BJ (cell line): ENCODE results near the gene TPX2. TPM values are rescaled to one million over a fixed set of nuclear protein-coding genes. Genes with fewer than 3 reads are reported as not detected.

ENCODE experiments used
- CTCF ChIA-PET: fragments of 350-600 bp; formaldehyde crosslinking; extraction: SDS; loops from one replicate; lab custom pipeline; 2021; ENCODE audit warnings: antibody characterized with exemption, inconsistent platforms; lab: Yijun Ruan, JAX
- POLR2A ChIA-PET: fragments of 300-600 bp; sonication (Branson Sonifier 250); formaldehyde crosslinking; extraction: SDS; loops from one replicate; lab custom pipeline; 2021; ENCODE audit warnings: antibody characterized with exemption; lab: Charles Lee
- DNase-seq: peaks from one replicate; pipeline ENCODE4 v3.0.0-alpha.2; 2011; ENCODE audit warnings: low read depth
- H3K27me3 ChIP-seq: 2 replicates; pipeline ENCODE4 v1.6.0; 2011; ENCODE audit warnings: low read length; ENCODE audit not compliant: control insufficient read depth, insufficient read depth
- H3K36me3 ChIP-seq: 2 replicates; pipeline ENCODE4 v1.5.1; 2011; ENCODE audit warnings: low read length; ENCODE audit not compliant: control insufficient read depth, insufficient read depth
- H3K4me3 ChIP-seq: 2 replicates; pipeline ENCODE4 v1.5.1; 2011; ENCODE audit warnings: low read depth, mild to moderate bottlenecking, control low read depth, low read length
- polyA plus RNA-seq: library from polyadenylated mRNA; depleted of rRNA; stranded (reverse); fragments of >200 nt; gene quantifications from 2 replicates; pipeline ENCODE4 v1.2.3, GENCODE V29; 2011
- TF ChIP-seq, protein P1 (sequence below): IDR thresholded peaks from 2 replicates; pipeline ENCODE4 v1.5.1; 2011; ENCODE audit warnings: low read depth, mild to moderate bottlenecking, control low read depth, inconsistent platforms, low read length, moderate library complexity; ENCODE audit not compliant: insufficient read depth

The TPX2 gene
- polyA plus RNA-seq, 1 experiment, result 29.9 TPM

- Histone ChIP-seq H3K4me3 (no peak overlapping the region), H3K36me3 (peaks cover 2% of the 10 kb centered on the region; the same call in 1 of the 2 replicates), H3K27me3 (no peaks in the 10 kb centered on the region)
- CTCF ChIA-PET, result interaction anchor here (1.1 kb wide), 1 partner anchor 49 kb away, joined by 3 read pairs; no protein-coding TSS in a partner anchor
- DNase-seq, result no peak
- TF ChIP-seq, protein P1, sequence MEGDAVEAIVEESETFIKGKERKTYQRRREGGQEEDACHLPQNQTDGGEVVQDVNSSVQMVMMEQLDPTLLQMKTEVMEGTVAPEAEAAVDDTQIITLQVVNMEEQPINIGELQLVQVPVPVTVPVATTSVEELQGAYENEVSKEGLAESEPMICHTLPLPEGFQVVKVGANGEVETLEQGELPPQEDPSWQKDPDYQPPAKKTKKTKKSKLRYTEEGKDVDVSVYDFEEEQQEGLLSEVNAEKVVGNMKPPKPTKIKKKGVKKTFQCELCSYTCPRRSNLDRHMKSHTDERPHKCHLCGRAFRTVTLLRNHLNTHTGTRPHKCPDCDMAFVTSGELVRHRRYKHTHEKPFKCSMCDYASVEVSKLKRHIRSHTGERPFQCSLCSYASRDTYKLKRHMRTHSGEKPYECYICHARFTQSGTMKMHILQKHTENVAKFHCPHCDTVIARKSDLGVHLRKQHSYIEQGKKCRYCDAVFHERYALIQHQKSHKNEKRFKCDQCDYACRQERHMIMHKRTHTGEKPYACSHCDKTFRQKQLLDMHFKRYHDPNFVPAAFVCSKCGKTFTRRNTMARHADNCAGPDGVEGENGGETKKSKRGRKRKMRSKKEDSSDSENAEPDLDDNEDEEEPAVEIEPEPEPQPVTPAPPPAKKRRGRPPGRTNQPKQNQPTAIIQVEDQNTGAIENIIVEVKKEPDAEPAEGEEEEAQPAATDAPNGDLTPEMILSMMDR, result no peak
- POLR2A ChIA-PET, result no interaction called here
These were observed 35.3 kb downstream of the TPX2 start for GRCh38 chr20:31774408-31774807.

DNA sequence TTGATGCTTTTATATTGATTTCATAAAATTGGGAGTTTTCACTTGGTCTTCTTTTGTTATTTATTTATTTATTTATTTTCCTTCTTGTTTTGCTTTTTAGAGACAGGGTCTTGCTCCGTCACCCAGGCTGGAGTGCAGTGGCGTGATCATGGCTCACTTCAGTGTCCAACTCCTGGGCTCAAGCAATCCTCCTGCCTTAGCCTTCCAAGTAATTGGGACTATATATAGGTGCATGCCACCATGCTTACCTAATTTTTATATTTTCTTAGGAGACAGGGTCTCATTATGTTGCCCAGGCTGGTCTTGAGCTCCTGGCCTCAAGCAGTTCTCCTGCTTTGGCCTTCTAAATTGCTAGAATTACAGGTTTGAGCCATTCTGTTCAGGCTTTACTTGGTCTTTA is 41.7 kb downstream of the TPX2 start:
- Histone ChIP-seq H3K4me3 (no peak overlapping the region), H3K27me3 (no peaks in the 10 kb centered on the region), H3K36me3 (peaks cover 3% of the 10 kb centered on the region)
- no peak for DNase-seq
- CTCF ChIA-PET, result no interaction called here
- TF ChIP-seq, protein P1, result no peak
- POLR2A ChIA-PET, result no interaction called here

DNA sequence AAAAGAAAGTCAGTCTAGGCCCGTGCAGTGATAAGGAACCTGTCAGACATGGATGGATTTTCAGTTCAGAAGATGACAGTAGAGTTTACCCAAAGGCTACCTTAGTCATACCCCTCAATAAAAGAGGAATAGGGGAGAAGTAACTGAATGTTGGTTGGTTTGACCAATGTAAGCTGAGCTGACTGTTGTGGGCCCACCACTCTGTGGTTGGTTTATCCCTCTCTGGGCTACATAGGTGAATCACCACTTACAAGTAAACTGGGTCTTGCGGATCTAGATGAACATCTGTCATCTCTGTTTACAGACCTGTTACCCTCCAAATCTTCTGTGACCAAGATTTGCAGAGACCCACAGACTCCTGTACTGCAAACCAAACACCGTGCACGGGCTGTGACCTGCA is 42.9 kb downstream of the TPX2 start:
- TF ChIP-seq, protein P1, result no peak
- peaks cover 4% of the 10 kb centered on the region for H3K36me3 ChIP-seq
- H3K27me3 ChIP-seq, result no peaks in the 10 kb centered on the region
- H3K4me3 ChIP-seq, result no peak overlapping the region
- ChIA-PET POLR2A (no interaction called here), CTCF (no interaction called here)
- DNase-seq, result no peak

- TF ChIP-seq, protein P1, result no peak
- DNase-seq, result no peak
- H3K4me3 ChIP-seq, result no peak overlapping the region
- peaks cover 2% of the 10 kb centered on the region for H3K36me3 ChIP-seq
- ChIA-PET CTCF (no interaction called here), POLR2A (no interaction called here)
- no peaks in the 10 kb centered on the region for H3K27me3 ChIP-seq
These were observed 45.4 kb downstream of the TPX2 start for GRCh38 chr20:31784354-31785044.

DNA sequence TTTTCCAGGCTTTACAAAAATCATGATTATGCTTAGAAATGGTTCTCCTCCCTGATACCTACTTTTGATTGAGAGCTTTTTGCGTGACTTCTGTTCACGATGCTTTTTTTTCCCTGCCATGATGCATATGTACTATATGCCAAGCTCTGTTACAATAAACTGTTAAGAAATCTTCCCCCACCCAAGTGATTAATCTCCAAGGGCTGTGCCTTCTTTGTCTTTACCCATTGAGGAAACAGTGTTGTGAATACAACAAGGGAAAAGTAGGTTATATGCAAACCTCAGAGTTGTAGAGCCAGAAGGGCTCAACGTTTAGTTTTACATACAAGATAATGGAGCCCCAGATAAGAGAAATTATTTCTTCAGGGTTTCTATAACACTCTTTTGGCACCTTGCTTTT is 46.0 kb downstream of the TPX2 start:
- H3K36me3 ChIP-seq, result peaks cover 1% of the 10 kb centered on the region; the same call in 1 of the 2 replicates
- no peak for DNase-seq
- TF ChIP-seq, protein P1, result no peak
- H3K27me3 ChIP-seq, result no peaks in the 10 kb centered on the region
- ChIA-PET POLR2A (no interaction called here), CTCF (no interaction called here)
- no peak overlapping the region for H3K4me3 ChIP-seq
